ENCODE results near the gene DTYMK.

The DTYMK gene

DNA sequence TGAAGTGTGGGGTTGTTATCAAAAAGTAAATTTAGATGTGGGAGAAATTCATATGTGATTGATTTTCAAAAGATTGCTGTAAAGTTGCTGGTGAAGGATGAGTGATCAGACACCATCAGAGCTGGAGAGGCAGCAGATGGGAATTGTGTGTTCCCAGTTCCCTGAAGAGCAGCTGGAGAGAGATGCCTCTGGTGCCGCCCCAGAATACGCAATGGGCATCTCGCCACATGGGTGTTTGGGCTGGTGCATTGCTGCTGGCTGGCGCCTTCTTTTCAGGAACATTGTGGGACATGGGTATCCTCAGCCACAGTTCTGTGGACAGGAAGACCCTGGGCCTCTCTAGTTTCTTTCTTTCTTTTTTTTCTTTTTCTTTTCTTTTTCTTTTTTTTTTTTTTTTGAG, 37.2 kb downstream of the DTYMK start:
- no peak for DNase-seq (ENCODE audit: low spot score)

DNA sequence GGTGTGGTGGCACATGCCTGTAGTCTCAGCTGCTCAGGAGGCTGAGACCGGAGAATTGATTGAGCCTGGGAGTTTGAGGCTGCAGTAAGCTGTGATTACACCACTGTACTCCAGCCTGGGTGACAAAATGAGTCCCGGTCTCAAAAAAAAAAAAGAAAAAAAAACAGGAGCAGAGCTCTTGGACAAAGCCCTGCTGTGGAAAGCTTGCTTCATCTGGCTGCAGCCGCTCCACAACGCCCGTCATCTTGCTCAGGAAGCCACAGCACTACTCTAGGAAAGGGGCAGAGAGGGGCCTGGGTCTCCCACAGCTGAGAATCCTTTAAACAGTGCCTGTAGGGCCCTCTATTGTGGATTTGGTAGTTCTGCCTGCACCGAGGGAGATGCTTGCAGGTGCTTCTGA, 38.2 kb downstream of the DTYMK start:
- DNase-seq (ENCODE audit: low spot score): no peak

DNA sequence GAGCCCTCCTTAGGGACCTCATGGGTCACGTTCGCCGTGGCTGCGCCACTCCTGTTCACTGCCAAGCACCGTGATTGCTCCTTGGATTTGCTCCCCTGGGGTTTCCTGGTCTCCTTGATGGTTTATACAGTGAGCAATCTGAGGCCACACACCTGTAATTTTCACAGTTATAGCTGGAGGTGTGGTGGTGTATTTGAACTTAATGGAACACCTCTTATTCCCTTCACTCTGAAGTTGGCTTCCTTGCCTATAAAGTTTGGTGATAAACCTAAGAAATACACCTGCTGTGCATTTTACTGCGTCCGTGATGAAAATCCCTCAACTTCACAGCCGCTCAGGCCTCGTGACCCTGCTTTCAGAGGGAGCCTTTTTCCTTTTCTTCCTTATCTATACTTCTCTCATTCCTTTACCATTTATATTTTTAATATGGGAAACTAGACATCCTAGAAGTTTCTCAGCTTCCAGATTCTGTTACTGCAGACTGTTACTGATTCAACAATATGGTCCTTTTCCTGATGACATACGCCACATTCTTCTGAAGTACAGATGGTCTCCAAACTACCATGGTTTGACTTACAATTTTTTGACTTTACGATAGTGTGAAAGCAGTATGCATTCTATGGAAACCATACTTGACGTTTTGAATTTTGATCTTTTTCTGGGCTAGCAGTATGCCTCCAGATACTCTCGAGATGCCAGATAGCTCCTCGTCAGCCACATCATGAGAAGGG, 40.5 kb downstream of the DTYMK start:
- no peak for DNase-seq (ENCODE audit: low spot score)

DNA sequence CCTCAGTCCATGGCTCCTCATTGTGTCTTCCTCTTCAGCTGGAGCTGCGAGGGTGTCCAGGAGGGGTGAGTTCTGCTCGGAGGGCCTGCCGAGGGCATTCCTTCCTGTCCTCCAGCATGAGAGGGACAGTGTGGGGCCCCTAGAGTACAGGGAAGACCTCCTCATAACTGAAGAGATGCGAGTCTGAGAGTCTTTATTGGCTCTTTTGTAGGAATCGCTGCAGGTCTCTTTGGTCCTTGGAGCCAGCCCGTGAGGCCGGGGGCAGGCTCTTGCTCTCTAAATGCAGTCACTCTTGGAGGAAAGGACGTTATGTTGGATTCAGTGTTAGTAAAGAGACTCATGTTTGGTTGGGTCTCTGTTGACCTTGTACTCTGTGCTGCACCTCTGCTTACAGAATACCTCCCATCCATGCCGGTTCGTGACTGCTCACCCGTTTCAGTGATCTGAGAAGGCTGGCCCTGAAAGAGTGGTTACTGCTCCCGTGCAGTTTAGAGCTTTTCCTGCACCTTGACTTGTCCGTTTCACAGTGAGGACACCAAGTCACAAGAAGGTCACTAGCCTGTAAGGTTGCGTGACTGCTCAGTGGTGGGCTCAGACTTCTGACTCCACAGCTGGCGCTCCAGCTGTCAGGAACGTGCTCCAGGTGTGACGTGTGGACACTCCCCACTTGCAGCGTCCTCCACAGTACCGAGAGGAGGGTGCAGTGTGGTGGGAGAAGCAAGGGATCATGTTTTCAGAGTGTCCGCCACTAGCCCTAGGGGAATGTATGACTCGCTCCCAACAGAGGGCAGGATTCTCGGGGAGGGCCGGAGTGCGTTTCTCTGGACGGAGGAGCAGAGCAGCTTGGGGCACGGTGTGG, 41.3 kb downstream of the DTYMK start:
- no peak for DNase-seq (ENCODE audit: low spot score)

DNA sequence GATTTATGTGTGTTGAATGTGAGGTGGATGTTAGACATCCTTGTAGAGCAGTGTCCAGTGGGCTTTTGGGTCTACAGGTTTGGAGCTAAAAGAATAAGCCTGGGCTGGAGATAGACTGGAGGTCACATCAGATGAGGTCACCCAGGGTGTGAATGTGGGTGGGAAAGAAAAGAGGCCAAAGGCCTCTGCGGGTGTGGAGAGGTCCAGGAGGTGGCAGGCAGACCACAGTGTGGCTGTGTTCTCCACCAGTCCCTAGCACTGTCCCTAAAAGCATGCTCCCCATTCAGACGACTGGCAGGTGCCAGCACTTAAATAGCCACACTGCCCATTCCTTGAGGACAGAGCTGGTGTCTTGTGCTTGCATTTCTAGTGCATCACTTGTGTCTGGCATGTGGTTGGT, 45.0 kb downstream of the DTYMK start:
- DNase-seq (ENCODE audit: low spot score): no peak

DNA sequence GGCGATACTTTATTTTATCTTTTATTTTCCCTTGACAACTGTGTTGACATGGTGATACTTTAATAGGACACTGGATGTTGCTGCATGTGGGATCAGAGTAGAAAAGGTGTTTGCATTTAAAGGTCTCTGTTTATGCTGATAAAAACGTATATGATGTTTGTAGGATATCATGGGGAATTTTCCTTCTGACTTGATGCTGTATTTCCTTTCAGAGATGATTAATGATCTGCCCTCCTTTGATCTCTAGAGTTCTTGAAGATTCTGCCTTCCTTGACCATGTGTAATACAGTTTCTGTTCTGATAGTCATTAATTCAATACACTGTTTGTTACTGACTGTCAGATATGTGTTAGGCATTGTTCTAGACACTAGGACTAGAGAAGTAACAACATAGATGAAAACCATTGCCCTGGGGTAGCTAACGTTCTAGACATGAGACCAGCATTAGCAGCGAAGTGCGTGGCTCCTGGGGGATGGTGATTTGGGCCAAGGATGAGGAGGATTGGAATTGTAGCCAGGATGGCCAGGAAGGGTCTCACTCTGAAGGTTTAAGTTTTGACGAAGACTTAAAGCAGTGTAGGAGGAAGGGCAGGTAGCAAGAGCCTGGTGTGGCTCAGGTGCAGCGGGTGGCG, 46.3 kb downstream of the DTYMK start:
- DNase-seq (ENCODE audit: low spot score): no peak

DNA sequence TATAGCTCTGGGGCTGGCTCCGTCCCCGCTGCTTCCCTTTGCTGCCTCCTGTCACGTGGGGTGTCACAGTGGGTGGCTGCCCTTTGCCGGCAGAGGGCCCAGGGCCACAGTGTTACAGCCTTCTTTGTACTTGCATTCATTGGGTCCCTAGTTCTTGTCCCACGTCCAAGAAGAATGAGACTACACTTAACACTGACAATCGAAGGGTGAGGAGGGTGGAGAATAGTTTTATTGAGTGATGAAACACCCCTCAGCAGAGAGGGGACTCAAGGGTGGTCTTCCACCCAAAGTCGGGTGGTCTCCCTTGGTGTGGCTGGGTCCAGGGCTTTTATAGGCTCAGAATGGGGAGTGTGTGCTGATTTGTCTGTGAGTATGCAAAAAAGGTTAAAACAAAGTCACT, 47.2 kb downstream of the DTYMK start:
- no peak for DNase-seq (ENCODE audit: low spot score)

DNA sequence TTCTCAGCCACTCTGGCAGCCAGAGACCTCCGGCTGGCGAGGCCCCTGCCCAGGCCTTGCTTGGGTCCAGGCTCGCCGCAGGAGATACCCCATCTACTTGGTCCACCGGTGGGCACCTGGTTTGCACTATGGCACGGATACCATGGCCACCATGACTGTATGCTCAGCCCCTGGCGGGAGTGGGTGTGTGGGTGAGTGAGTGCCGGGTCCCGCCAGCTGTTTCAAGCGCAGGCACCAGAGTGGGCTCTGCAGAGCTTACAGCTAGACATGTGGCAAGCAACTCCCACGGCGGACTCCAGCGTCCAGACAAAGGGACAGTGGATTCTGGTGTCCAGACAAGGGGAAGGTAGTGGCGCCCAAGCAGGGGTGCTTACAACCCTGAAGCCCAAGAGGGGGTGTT, 47.7 kb downstream of the DTYMK start:
- no peak for DNase-seq (ENCODE audit: low spot score)

DNA sequence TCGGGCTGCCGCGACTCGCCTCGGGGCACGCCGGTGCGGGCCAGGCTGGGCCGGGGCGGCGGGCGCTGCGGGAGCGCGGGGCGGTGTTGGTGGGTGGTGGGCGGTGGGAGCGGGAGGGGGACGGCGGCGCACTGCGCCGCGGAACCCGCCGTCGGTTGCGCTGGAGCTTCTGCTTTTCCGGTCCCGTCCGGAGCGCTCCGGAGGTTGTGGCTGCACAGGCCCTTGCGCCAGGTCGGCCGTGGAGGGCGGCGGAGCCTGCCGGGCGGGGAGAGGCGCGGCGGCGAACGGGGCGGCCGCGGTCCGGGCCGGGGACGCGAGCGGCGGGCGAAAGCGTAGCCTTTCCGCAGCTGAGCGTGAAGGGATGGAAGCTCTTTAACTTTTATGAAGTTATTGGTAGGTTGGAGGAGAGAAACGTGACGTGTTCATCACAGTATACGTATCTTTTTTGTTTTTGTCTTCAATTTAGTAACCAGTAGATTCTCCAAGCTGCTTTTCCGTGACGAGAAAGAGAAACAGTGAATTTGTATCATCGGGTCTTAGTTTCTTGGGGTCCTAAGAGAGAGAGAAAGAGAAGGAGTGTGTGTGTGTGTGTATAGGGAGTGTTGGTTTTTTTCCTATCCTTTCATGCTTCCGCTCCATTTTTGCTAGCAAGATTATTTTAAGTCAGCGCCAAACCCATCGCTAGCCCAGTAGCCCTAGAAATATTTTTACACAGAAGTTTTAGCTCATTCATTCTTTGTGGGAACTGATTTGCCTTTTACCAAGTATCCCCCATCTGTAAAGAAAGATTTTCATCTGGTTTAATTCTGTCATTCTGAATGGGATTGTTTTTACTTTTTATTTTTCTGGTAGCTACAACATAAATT, 48.6 kb downstream of the DTYMK start:
- peak; percentile 27 for DNase-seq (ENCODE audit: low spot score)

DNA sequence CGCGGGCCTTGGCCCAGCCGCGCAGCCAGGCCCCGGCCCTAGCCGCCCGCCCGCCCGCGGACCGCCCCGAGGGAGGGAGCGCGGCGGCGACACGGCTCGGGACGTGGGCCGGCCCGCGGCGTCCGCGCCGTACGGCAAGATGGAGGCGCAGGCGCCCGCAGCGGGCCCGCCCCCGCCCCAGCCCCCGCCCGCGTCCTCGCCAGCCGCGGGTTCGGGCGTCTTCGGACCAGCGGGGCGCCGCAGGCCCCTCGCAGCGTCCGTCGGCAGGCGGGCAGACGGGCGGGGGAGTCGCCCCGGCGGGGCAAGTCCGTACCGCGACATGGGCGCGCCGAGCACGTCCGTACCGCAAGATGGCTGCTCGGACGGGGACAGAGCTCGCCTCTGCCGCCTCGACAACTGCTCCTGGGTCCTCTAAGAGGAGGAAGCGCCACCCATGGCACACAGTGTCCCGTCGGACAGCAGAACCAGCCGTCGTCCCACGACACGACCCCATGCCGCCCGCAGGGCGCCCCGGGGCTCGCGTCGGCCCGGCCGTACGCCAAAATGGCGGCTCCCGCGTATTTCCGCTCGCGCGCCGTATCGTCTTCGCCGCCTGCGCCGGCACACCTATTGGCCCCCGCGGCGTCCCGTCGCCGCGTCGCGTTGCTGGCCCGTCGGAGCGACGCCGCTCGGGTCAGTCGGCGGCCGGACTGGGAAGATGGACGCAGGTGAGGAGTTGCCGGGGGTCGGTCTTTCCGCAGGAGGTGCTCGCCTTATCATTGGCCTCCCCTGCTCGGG, 49.4 kb downstream of the DTYMK start, which contains the start of the genes ATG4B and THAP4:
Gene ATG4B (plus strand): TSS at position 676 of the 777 bp plus-strand sequence. CDS start 22 bp downstream, at position 698.
Gene THAP4 (minus strand): TSS at position 141 of the 777 bp plus-strand sequence. CDS start 141 bp downstream, outside the sequence.
- DNase-seq (ENCODE audit: low spot score): peak; percentile 91

DNA sequence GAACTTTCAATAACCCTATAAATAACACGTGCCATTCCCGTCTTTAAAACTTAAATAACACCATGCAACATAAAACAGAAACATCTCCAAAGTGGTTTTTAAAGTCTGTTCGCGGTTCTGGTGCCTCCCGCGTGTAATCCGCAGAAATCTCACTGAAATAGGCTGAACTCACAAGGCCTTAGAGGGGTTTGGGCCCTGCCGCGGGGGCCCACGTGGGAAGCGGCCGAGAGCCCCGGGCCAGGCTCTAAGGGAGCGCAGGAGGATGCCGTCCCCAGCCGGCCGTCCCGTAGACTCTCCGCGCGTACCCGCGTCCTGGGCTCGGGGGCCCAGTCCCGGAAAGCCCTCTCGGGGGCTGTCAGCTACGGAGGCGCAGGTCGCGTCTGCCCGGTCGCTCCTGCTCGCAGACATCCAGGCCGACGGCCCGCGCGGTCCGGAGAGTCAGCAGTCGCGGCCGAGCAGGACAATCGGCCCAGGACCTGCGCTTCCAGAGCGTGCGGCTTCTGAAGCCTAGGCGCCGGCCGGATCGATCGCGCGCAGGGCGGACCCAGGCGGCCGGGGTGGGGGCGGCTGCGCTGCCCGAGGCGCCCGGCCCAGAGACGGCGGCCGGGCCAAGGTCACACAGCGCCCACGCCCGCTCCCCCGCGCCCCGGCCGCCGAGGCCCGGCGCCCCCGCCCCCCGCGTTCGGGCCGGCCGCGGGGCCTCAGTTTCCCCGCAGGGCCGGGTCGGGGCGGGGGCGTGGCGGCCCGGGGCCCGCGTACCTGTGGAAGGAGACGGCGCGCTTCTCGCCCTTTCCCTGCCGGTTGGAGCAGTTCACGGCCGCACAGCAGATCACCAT, 50.2 kb downstream of the DTYMK start:
- DNase-seq (ENCODE audit: low spot score): peak; percentile 41

DNA sequence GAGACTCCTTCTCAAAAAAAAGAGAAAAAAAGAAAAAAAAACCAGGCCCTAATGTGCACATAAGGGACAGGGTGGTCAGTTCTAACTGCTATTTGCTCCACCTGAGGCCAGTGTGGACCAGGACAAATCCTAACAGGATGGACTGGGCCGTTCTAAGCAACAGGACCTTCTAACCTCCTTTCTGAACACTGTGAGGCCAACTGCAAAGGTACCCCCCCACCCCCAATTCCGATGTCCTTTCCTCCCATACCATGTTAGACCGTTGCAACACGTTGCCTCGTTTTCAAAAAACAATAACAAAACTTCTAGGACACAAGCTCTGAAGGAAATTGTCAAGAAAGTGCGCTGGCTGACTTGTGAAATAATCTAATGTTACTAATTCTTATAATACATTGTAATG, 50.9 kb downstream of the DTYMK start:
- DNase-seq (ENCODE audit: low spot score): no peak

DNA sequence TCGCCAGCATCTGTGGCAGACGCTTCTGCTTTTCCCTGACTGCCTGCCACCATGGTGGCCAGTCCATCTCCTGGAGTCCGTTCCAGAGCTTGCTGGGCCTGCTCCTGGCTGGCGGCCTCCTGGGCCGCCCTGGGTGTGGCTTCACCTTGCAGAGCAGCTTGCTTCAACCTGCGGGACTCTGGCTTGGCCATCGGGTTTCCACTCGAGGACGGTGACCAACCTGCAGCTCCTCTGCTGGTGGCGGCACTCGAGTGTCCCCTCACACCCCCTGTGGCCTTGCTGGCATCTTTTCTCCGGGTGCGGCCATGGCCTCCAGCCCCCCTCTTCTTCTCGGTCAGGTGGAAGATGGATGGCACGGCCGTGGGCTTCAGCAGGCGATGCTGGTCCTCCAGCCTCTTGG, 53.1 kb downstream of the DTYMK start:
- DNase-seq (ENCODE audit: low spot score): no peak

DNA sequence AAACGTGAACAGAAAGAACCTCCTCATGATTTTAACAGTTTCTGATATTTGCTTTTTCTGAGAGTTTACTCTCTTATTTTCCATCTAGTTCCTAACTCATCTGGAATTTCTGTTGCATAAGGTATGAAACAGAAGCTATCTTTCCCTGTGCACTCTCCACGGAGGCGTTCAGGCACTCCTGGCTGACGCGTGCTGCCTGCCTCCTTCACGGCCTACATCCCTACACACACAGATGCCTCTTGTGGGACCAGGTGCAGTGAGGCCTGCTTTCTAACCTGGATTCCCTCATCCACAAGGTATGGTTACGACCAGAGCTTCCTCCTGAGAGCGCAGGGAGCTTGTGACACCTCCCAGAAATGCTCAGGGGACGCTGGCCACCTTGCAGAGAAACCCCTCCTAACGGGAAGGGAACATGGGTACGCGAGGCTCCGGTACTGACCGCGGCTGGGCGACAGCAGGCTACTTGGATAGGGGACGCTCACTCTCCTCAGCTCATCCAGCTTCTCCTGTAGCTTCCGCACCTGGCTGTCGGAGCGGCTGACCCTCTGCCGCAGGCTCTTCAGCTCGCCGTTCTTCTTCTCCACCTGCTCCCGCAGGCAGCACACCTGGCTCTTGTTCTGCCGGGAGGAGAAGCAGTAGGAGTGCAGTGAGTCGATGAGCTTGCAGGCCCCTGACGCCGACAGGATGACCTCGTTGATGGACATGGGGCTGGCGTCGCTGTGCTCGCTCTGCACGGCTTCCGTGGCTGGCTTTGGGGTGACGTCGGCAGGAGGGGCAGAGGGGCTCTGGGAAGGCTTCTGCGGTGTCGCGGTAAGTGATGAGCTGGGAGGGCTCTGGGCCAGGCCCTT, 53.9 kb downstream of the DTYMK start:
- no peak for DNase-seq (ENCODE audit: low spot score)

DNA sequence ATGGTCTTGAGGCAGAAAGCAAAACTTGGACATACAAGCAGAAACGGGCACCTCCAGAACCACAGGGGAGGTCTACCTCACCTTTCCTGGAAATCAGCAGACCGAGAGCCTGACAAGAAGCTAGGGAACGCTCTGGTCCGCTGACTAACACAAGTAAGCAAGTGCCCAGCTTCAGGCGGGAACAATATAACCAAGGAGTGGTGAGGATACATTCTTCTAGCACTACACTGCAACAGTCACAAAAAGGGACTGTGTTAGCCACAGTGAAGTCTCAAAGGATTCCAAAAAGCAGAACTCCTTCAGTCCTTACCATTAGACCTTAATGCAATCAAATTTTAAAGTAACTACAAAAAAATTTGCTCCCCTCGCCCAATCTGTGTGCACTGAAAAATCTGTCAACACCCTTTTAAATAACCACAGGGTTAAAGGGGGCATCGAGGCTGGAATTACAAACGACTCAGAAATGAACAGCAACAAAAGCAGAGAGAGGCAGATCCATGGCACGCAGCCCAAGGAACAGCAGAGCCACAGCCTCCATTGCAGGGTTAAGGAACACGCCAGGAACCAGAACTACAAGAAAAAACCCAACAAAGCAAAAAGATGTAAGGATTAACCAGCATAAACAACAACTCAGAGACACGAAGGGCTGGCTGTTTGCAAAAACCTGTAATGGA, 56.7 kb downstream of the DTYMK start:
- DNase-seq (ENCODE audit: low spot score): peak; percentile 76

DNA sequence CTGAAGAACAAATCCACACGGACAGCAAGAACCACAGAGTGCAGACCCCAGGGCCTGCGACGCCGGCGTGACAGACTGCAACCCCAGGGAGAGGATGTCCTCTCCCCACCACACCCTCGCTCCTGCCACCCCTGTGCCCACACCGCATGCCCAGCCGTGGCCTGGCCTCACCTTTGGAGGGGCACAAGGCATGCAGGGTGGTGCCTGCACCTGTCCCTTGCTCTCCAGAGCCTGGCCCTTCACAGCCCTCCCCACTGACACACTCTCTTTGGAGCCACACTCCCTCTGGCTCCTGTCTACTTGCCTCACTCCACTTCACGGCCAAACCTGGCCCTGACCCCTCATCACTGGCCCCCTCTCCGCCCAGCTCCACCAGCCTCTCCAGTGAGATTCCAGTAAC, 58.9 kb downstream of the DTYMK start:
- DNase-seq (ENCODE audit: low spot score): no peak
